Germinal center (tissue), 1 donor: Measurements from ENCODE around the gene EFNA3.

ENCODE experiments used
- DNase-seq: peaks from one replicate; pipeline ENCODE4 v3.0.0; 2012; ENCODE audit warnings: mixed read lengths, low spot score

Gene EFNA3

GRCh38 chr1:155133799-155134281, 55.2 kb downstream of the EFNA3 start:
- DNase-seq = no peak

- no peak for DNase-seq
Measured at GRCh38 chr1:155134322-155134721, 55.7 kb downstream of the EFNA3 start.

GRCh38 chr1:155134880-155135414, 56.3 kb downstream of the EFNA3 start:
- no peak for DNase-seq

GRCh38 chr1:155135415-155136028, 56.9 kb downstream of the EFNA3 start, which contains the start of gene SLC50A1:
Gene SLC50A1 (plus strand): TSS chr1:155135852. CDS start chr1:155135912, 60 bp downstream.
- DNase-seq = peak; percentile 96

GRCh38 chr1:155136748-155137147, 58.1 kb downstream of the EFNA3 start:
- peak; percentile 38 for DNase-seq
